Urinary bladder (tissue), 4 donors: ENCODE data around the gene LYPD5. TPM values are rescaled to one million over a fixed set of nuclear protein-coding genes. Genes with fewer than 3 reads are reported as not detected.
"Not testable (repeated sequence)": the region's sequence is repeated elsewhere in the genome, so short reads cannot be mapped to it uniquely, and the experiment has no call there.

Experiments
- DNase-seq: peaks from one replicate; pipeline ENCODE4 v3.0.0-alpha.2; 2015; ENCODE audit errors: extremely low spot score
- H3K27ac ChIP-seq: one replicate; pipeline ENCODE4 v1.5.1; 2013; ENCODE audit warnings: low read depth, mild to moderate bottlenecking, moderate library complexity
- H3K36me3 ChIP-seq: one replicate; pipeline ENCODE4 v1.6.1; 2013; ENCODE audit warnings: mild to moderate bottlenecking, moderate library complexity; ENCODE audit not compliant: insufficient read depth
- H3K4me1 ChIP-seq: one replicate; pipeline ENCODE4 v1.6.1; 2013; ENCODE audit warnings: mild to moderate bottlenecking, moderate library complexity; ENCODE audit not compliant: insufficient read depth
- H3K4me3 ChIP-seq: one replicate; pipeline ENCODE4 v1.5.1; 2013; ENCODE audit warnings: low read depth, low read length
- WGBS: extraction: QIAGEN DNeasy Blood & Tissue Kit; methylation state at CpG from one replicate; pipeline ENCODE4 v1.1.7; 2013; 5-methylcytosine and 5-hydroxymethylcytosine counted together
- polyA plus RNA-seq: library from polyadenylated mRNA; stranded (reverse); fragments of 200-250 nt; gene quantifications from one replicate; pipeline ENCODE4 v1.2.3, GENCODE V29; 2013
- total RNA-seq: library from RNA; depleted of rRNA; stranded (reverse); fragments of >200 nt; gene quantifications from one replicate; pipeline ENCODE4 v1.2.3, GENCODE V29; 2014
- donor health status: healthy with polysubstance abuse.
- donor health status: healthy.

LYPD5 gene
- total and polyA plus RNA-seq, 2 donors = 0.58 to 1.3 TPM

- 77% methylated on average over 5 of the region's 5 CpGs for WGBS
These were observed 12.6 kb upstream of the LYPD5 start for GRCh38 chr19:43814663-43815352.

GRCh38 chr19:43812688-43813087 lies 10.4 kb upstream of the LYPD5 start:
- no peak overlapping the region for H3K4me3 ChIP-seq
- H3K4me1 ChIP-seq = no peaks in the 10 kb centered on the region
- DNase-seq = no peak
- 69% methylated on average over 6 of the region's 6 CpGs for WGBS
- no peak overlapping the region for H3K27ac ChIP-seq
- H3K36me3 ChIP-seq = no peaks in the 10 kb centered on the region

More at GRCh38 chr19:43814663-43815352, 12.6 kb upstream of the LYPD5 start:
- no peak overlapping the region for H3K4me3 ChIP-seq
- no peaks in the 10 kb centered on the region for H3K36me3 ChIP-seq
- H3K27ac ChIP-seq = no peak overlapping the region
- DNase-seq = no peak
- H3K4me1 ChIP-seq = no peaks in the 10 kb centered on the region

- no peak for DNase-seq
- 68% methylated on average over 1 of the region's 1 CpG for WGBS
- Histone ChIP-seq H3K4me1 (no peaks in the 10 kb centered on the region), H3K4me3 (no peak overlapping the region), H3K36me3 (no peaks in the 10 kb centered on the region), H3K27ac (no peak overlapping the region)
These were observed 10.0 kb upstream of the LYPD5 start for GRCh38 chr19:43812259-43812658.

- no peaks in the 10 kb centered on the region for H3K36me3 ChIP-seq
- no peak for DNase-seq
- no peak overlapping the region for H3K27ac ChIP-seq
- WGBS = 35% methylated on average over 1 of the region's 1 CpG
- no peak overlapping the region for H3K4me3 ChIP-seq
- H3K4me1 ChIP-seq = no peaks in the 10 kb centered on the region
These were observed 9.6 kb upstream of the LYPD5 start for GRCh38 chr19:43811837-43812236.

- DNase-seq = no peak
- Histone ChIP-seq H3K36me3 (peaks cover 2% of the 10 kb centered on the region), H3K27ac (no peak overlapping the region), H3K4me1 (no peaks in the 10 kb centered on the region), H3K4me3 (no peak overlapping the region)
- WGBS = 40% methylated on average over 8 of the region's 8 CpGs
These were observed 7.8 kb upstream of the LYPD5 start for GRCh38 chr19:43809762-43810696.

- no peaks in the 10 kb centered on the region for H3K4me1 ChIP-seq
- H3K27ac ChIP-seq = no peak overlapping the region
- no peak overlapping the region for H3K4me3 ChIP-seq
- DNase-seq = no peak
- H3K36me3 ChIP-seq = peaks cover 2% of the 10 kb centered on the region
These were observed 5.4 kb upstream of the LYPD5 start for GRCh38 chr19:43807651-43808050.

- no peak overlapping the region for H3K27ac ChIP-seq
- WGBS = 73% methylated on average over 5 of the region's 5 CpGs
- H3K36me3 ChIP-seq = peaks cover 2% of the 10 kb centered on the region
- no peaks in the 10 kb centered on the region for H3K4me1 ChIP-seq
- no peak for DNase-seq
- no peak overlapping the region for H3K4me3 ChIP-seq
These were observed 4.6 kb upstream of the LYPD5 start for GRCh38 chr19:43806848-43807247.

- H3K4me3 ChIP-seq, H3K27ac ChIP-seq, H3K36me3 ChIP-seq, DNase-seq, H3K4me1 ChIP-seq: not testable (repeated sequence)
- WGBS = 89% methylated on average over 7 of the region's 7 CpGs
These were observed 4.2 kb upstream of the LYPD5 start for GRCh38 chr19:43806401-43806800.

GRCh38 chr19:43804432-43804831 lies 2.2 kb upstream of the LYPD5 start:
- H3K4me1 ChIP-seq = no peaks in the 10 kb centered on the region
- 61% methylated on average over 2 of the region's 2 CpGs for WGBS
- H3K36me3 ChIP-seq = peaks cover 2% of the 10 kb centered on the region
- no peak for DNase-seq
- no peak overlapping the region for H3K4me3 ChIP-seq
- no peak overlapping the region for H3K27ac ChIP-seq

GRCh38 chr19:43799502-43800142 lies 2.6 kb downstream of the LYPD5 start:
- no peak overlapping the region for H3K27ac ChIP-seq
- DNase-seq = no peak
- no peaks in the 10 kb centered on the region for H3K36me3 ChIP-seq
- no peaks in the 10 kb centered on the region for H3K4me1 ChIP-seq
- 44% methylated on average over 6 of the region's 6 CpGs for WGBS
- H3K4me3 ChIP-seq = no peak overlapping the region

GRCh38 chr19:43798546-43799409 lies 3.5 kb downstream of the LYPD5 start:
- DNase-seq = no peak
- WGBS = 10% methylated on average over 70 of the region's 70 CpGs
- Histone ChIP-seq H3K27ac (no peak overlapping the region), H3K36me3 (no peaks in the 10 kb centered on the region), H3K4me3 (peak overlapping the region; percentile 30), H3K4me1 (no peaks in the 10 kb centered on the region)

GRCh38 chr19:43798026-43798545 lies 4.2 kb downstream of the LYPD5 start:
- Histone ChIP-seq H3K36me3 (no peaks in the 10 kb centered on the region), H3K4me1 (no peaks in the 10 kb centered on the region), H3K27ac (no peak overlapping the region), H3K4me3 (peak overlapping the region; percentile 30)
- DNase-seq = no peak
- WGBS = 33% methylated on average over 5 of the region's 5 CpGs

GRCh38 chr19:43797556-43797955 lies 4.7 kb downstream of the LYPD5 start:
- Histone ChIP-seq H3K36me3 (no peaks in the 10 kb centered on the region), H3K27ac (no peak overlapping the region), H3K4me1 (no peaks in the 10 kb centered on the region), H3K4me3 (no peak overlapping the region)
- no peak for DNase-seq
- 80% methylated on average over 7 of the region's 7 CpGs for WGBS
